DND-41 (cell line): ENCODE data around the gene DGCR6.
"Not testable (repeated sequence)": the region's sequence is repeated elsewhere in the genome, so short reads cannot be mapped to it uniquely, and the experiment has no call there.

Experiments
- ATAC-seq: fragments of 200-7000 bp; cut with Tn5 transposase; 3 replicates; pipeline ENCODE4 v1.9.1; 2021; ENCODE audit warnings: low read depth; ENCODE audit not compliant: insufficient read depth
- DNase-seq: peaks from one replicate; pipeline ENCODE4 v3.0.0-alpha.2; 2020
- H2AFZ ChIP-seq: 2 replicates; pipeline ENCODE4 v1.6.0; 2012; ENCODE audit warnings: low read depth, low read length
- H3K27ac ChIP-seq: 2 replicates; pipeline ENCODE4 v1.5.1; 2012; ENCODE audit warnings: low read length, inconsistent platforms
- H3K27me3 ChIP-seq: fragments of 200-600 bp; sonication (generic); 2 replicates; pipeline ENCODE4 v1.6.0; 2012; ENCODE audit warnings: low read length, mild to moderate bottlenecking, inconsistent platforms; ENCODE audit not compliant: insufficient read depth, poor library complexity
- H3K36me3 ChIP-seq: 2 replicates; pipeline ENCODE4 v1.5.1; 2012; ENCODE audit warnings: low read length, inconsistent platforms; ENCODE audit not compliant: insufficient read depth
- H3K4me1 ChIP-seq: 2 replicates; pipeline ENCODE4 v1.5.1; 2012; ENCODE audit warnings: mild to moderate bottlenecking, low read length; ENCODE audit not compliant: insufficient read depth
- H3K4me2 ChIP-seq: 2 replicates; pipeline ENCODE4 v1.6.0; 2012; ENCODE audit warnings: mild to moderate bottlenecking, moderate library complexity, low read length, inconsistent platforms; ENCODE audit not compliant: insufficient read depth
- H3K4me3 ChIP-seq, 2 experiments: fragments of 200-600 bp in 1 of 2; shearing (Covaris generic) in 1 of 2; 2 replicates each; pipeline ENCODE4 v1.5.1; 2012 to 2016; ENCODE audit warnings: inconsistent platforms in 2 of 2, low read length in 2 of 2, mild to moderate bottlenecking in 2 of 2, low read depth in 1 of 2, moderate library complexity in 1 of 2
- H3K79me2 ChIP-seq: 2 replicates; pipeline ENCODE4 v1.6.0; 2012; ENCODE audit warnings: low read length, inconsistent platforms; ENCODE audit not compliant: insufficient read depth
- H3K9ac ChIP-seq: 2 replicates; pipeline ENCODE4 v1.6.0; 2012; ENCODE audit warnings: low read depth, mild to moderate bottlenecking, inconsistent platforms, low read length, moderate library complexity
- H3K9me3 ChIP-seq: 2 replicates; pipeline ENCODE4 v1.5.1; 2012; ENCODE audit warnings: low read length, moderate library complexity, mild to moderate bottlenecking, inconsistent platforms; ENCODE audit not compliant: insufficient read depth, severe bottlenecking
- H4K20me1 ChIP-seq: 2 replicates; pipeline ENCODE4 v1.6.0; 2012; ENCODE audit warnings: low read length; ENCODE audit not compliant: insufficient read depth
- CTCF ChIP-seq: IDR thresholded peaks from 2 replicates; pipeline ENCODE4 v1.5.1; 2012; ENCODE audit warnings: borderline replicate concordance, low read length, moderate library complexity, mild to moderate bottlenecking; ENCODE audit not compliant: poor library complexity, severe bottlenecking; ENCODE audit errors: extremely low read depth
- EZH2 ChIP-seq: IDR thresholded peaks from 3 replicates; pipeline ENCODE4 v1.6.1; 2012; ENCODE audit warnings: borderline replicate concordance, low read depth, mild to moderate bottlenecking, moderate library complexity, low read length, inconsistent platforms; ENCODE audit not compliant: severe bottlenecking

DGCR6 gene

GRCh38 chr22:18914558-18914957 is 8.4 kb downstream of the DGCR6 start:
- not testable (repeated sequence) for ATAC-seq

GRCh38 chr22:18915550-18915949 is 9.4 kb downstream of the DGCR6 start:
- H3K4me2 ChIP-seq, ATAC-seq, H3K9me3 ChIP-seq, H3K27ac ChIP-seq, H3K27me3 ChIP-seq, H3K9ac ChIP-seq, H3K36me3 ChIP-seq, DNase-seq, H2AFZ ChIP-seq, H3K4me3 ChIP-seq, H3K4me1 ChIP-seq, H3K79me2 ChIP-seq, H4K20me1 ChIP-seq: not testable (repeated sequence)

More at GRCh38 chr22:18914558-18914957, 8.4 kb downstream of the DGCR6 start:
- H4K20me1 ChIP-seq, H3K9ac ChIP-seq, H3K4me3 ChIP-seq, H3K4me2 ChIP-seq, H3K27ac ChIP-seq, H3K79me2 ChIP-seq, H2AFZ ChIP-seq, H3K4me1 ChIP-seq, H3K27me3 ChIP-seq, DNase-seq, H3K36me3 ChIP-seq, H3K9me3 ChIP-seq: not testable (repeated sequence)

GRCh38 chr22:18917818-18918217 is 11.7 kb downstream of the DGCR6 start:
- not testable (repeated sequence) for H3K4me2 ChIP-seq, H2AFZ ChIP-seq, H4K20me1 ChIP-seq, H3K9me3 ChIP-seq, ATAC-seq, H3K27ac ChIP-seq, H3K27me3 ChIP-seq, DNase-seq, H3K36me3 ChIP-seq, H3K79me2 ChIP-seq, H3K4me1 ChIP-seq, H3K4me3 ChIP-seq, H3K9ac ChIP-seq

GRCh38 chr22:18920257-18920902 is 14.3 kb downstream of the DGCR6 start:
- not testable (repeated sequence) for H3K4me1 ChIP-seq, H3K27me3 ChIP-seq, H3K4me2 ChIP-seq, H2AFZ ChIP-seq, H3K9ac ChIP-seq, H3K4me3 ChIP-seq, H3K9me3 ChIP-seq, H3K27ac ChIP-seq, ATAC-seq, H4K20me1 ChIP-seq, DNase-seq, H3K36me3 ChIP-seq, H3K79me2 ChIP-seq

GRCh38 chr22:18925368-18926064 is 19.4 kb downstream of the DGCR6 start:
- H3K4me2 ChIP-seq = no peak overlapping the region
- H3K9me3 ChIP-seq = no peaks in the 10 kb centered on the region
- no peaks in the 10 kb centered on the region for H3K4me1 ChIP-seq
- DNase-seq (no peak), ATAC-seq (no peak)
- no peaks in the 10 kb centered on the region for H3K79me2 ChIP-seq
- H3K27me3 ChIP-seq = no peaks in the 10 kb centered on the region
- no peak overlapping the region for H3K9ac ChIP-seq
- no peak overlapping the region for H3K4me3 ChIP-seq
- TF ChIP-seq CTCF (no peak), EZH2 (no peak)
- no peak overlapping the region for H2AFZ ChIP-seq
- no peaks in the 10 kb centered on the region for H4K20me1 ChIP-seq
- no peak overlapping the region for H3K27ac ChIP-seq
- H3K36me3 ChIP-seq = no peaks in the 10 kb centered on the region
